ENCODE results near the gene GPR141. TPM values are rescaled to one million over a fixed set of nuclear protein-coding genes. Genes with fewer than 3 reads are reported as not detected.

The GPR141 gene
- total and polyA plus RNA-seq, 2 donors (not counting 1 experiment from before 2014, with no cell fraction given) = not detected

GRCh38 chr7:37698782-37699181, 15.2 kb downstream of the GPR141 start:
- H3K27me3 Mint-ChIP-seq = peaks cover 53% of the 10 kb centered on the region
- no peaks in the 10 kb centered on the region for H3K4me1 Mint-ChIP-seq
- no peak for ATAC-seq (ENCODE audit: low read depth)
- Histone ChIP-seq H3K36me3 (replicated peaks in 1 of 2; ENCODE audit: control extremely low read depth in 1 of 2, control insufficient read depth in 1 of 2, extremely low read depth in 1 of 2, insufficient read depth in 2 of 2, low read length in 1 of 2) (no peaks in the 10 kb centered on the region), H3K9me3 (ENCODE audit: control extremely low read depth in 1 of 3, control insufficient read depth in 2 of 3, insufficient read depth in 1 of 3, low read length in 2 of 3) (peaks cover 0 to 5% (median 0%) of the 10 kb centered on the region in 3 donors), H3K4me1 (ENCODE audit: control insufficient read depth in 2 of 2, insufficient read depth in 2 of 2, low read length in 2 of 2) (no peaks in the 10 kb centered on the region), H3K9ac (ENCODE audit: low read length) (no peak overlapping the region), H3K27ac (ENCODE audit: low read length in 2 of 2) (no peak overlapping the region), H3K79me2 (ENCODE audit: control insufficient read depth, insufficient read depth, low read length) (no peaks in the 10 kb centered on the region), H3K4me2 (replicated peaks; ENCODE audit: low read depth, low read length, poor library complexity, severe bottlenecking) (no peak overlapping the region), H3K27me3 (replicated peaks in 1 of 4; ENCODE audit: control extremely low read depth in 1 of 4, control insufficient read depth in 3 of 4, insufficient read depth in 4 of 4, low read length in 3 of 4) (peaks cover 0 to 32% (median 14%) of the 10 kb centered on the region in 4 experiments), H3K4me3 (ENCODE audit: control extremely low read depth in 1 of 5, extremely low read depth in 1 of 5, insufficient read depth in 1 of 5, low read depth in 2 of 5, low read length in 4 of 5) (no peak overlapping the region), H4K20me1 (ENCODE audit: control insufficient read depth, insufficient read depth, low read length, poor library complexity, severe bottlenecking) (no peaks in the 10 kb centered on the region), H2AFZ (ENCODE audit: insufficient read depth, low read depth, low read length, poor library complexity, severe bottlenecking) (no peak overlapping the region)
- WGBS (ENCODE audit: insufficient coverage) = no CpG with 5 or more reads among the region's 2 CpGs
- POLR2A ChIA-PET = no interaction called here
- CTCF ChIA-PET = interaction anchor here (0.9 to 1.2 kb wide), 2 partner anchors 15 to 34 kb away, joined by 4 read pairs; partner anchors contain the start of gene GPR141
- no peak overlapping the region for H3K27ac Mint-ChIP-seq
- no peak for DNase-seq
- TF ChIP-seq EZH2 (IDR thresholded peaks at IDR 0.05; ENCODE audit: borderline replicate concordance, insufficient read depth, low read depth, low read length, poor library complexity, severe bottlenecking) (no peak), CTCF (IDR thresholded peaks at IDR 0.05) (no peak)
- intact Hi-C loops (cut with micrococcal nuclease) = no loop called here
- H3K9me3 Mint-ChIP-seq (ENCODE audit: insufficient read depth) = no peaks in the 10 kb centered on the region
- H3K4me3 Mint-ChIP-seq = no peak overlapping the region

- no CpG with 5 or more reads among the region's 2 CpGs for WGBS (ENCODE audit: insufficient coverage)
- Histone ChIP-seq H3K9me3 (ENCODE audit: control extremely low read depth in 1 of 3, control insufficient read depth in 2 of 3, insufficient read depth in 1 of 3, low read length in 2 of 3) (no peaks in the 10 kb centered on the region), H3K4me2 (replicated peaks; ENCODE audit: low read depth, low read length, poor library complexity, severe bottlenecking) (no peak overlapping the region), H3K36me3 (replicated peaks in 1 of 2; ENCODE audit: control extremely low read depth in 1 of 2, control insufficient read depth in 1 of 2, extremely low read depth in 1 of 2, insufficient read depth in 2 of 2, low read length in 1 of 2) (no peaks in the 10 kb centered on the region), H2AFZ (ENCODE audit: insufficient read depth, low read depth, low read length, poor library complexity, severe bottlenecking) (no peak overlapping the region), H3K4me3 (ENCODE audit: control extremely low read depth in 1 of 5, extremely low read depth in 1 of 5, insufficient read depth in 1 of 5, low read depth in 2 of 5, low read length in 4 of 5) (no peak overlapping the region), H3K4me1 (ENCODE audit: control insufficient read depth in 2 of 2, insufficient read depth in 2 of 2, low read length in 2 of 2) (no peaks in the 10 kb centered on the region), H3K9ac (ENCODE audit: low read length) (no peak overlapping the region), H3K27ac (ENCODE audit: low read length in 2 of 2) (no peak overlapping the region), H4K20me1 (ENCODE audit: control insufficient read depth, insufficient read depth, low read length, poor library complexity, severe bottlenecking) (no peaks in the 10 kb centered on the region), H3K79me2 (ENCODE audit: control insufficient read depth, insufficient read depth, low read length) (no peaks in the 10 kb centered on the region), H3K27me3 (replicated peaks in 1 of 4; ENCODE audit: control extremely low read depth in 1 of 4, control insufficient read depth in 3 of 4, insufficient read depth in 4 of 4, low read length in 3 of 4) (peaks cover 0 to 8% (median 0%) of the 10 kb centered on the region in 4 experiments)
- Mint-ChIP-seq H3K4me3 (no peak overlapping the region), H3K9me3 (ENCODE audit: insufficient read depth) (no peaks in the 10 kb centered on the region), H3K27me3 (peaks cover 36% of the 10 kb centered on the region), H3K4me1 (no peaks in the 10 kb centered on the region), H3K27ac (no peak overlapping the region)
- no peak for DNase-seq
- ChIA-PET CTCF (no interaction called here), POLR2A (no interaction called here)
- intact Hi-C loops (cut with micrococcal nuclease) = no loop called here
- no peak for ATAC-seq (ENCODE audit: low read depth)
- TF ChIP-seq EZH2 (IDR thresholded peaks at IDR 0.05; ENCODE audit: borderline replicate concordance, insufficient read depth, low read depth, low read length, poor library complexity, severe bottlenecking) (no peak), CTCF (IDR thresholded peaks at IDR 0.05) (no peak)
These were observed 18.2 kb downstream of the GPR141 start for GRCh38 chr7:37701769-37702168.

All from B cell (primary cell).